ENCODE data around the gene CNDP1.

CNDP1 gene

GRCh38 chr18:74494514-74494913, 39.8 kb upstream of the CNDP1 start:
- H3K27ac ChIP-seq, result no peak overlapping the region
- no peak for TF ChIP-seq ZFX (IDR thresholded peaks at IDR 0.05)
- no peak for TF ChIP-seq CTCF (conservative IDR thresholded peaks at IDR 0.05)

- TF ChIP-seq ZFX (IDR thresholded peaks at IDR 0.05), result peak; percentile 84; the same call in 1 of the 2 replicates
- no peak for TF ChIP-seq CTCF (conservative IDR thresholded peaks at IDR 0.05)
- peak within 1 kb of the TSS; percentile 86 for H3K27ac ChIP-seq
Observed at GRCh38 chr18:74495581-74496507, 38.5 kb upstream of the CNDP1 start, which contains the start of gene CNDP2. CNDP2 (plus strand) TSS chr18:74496363; CDS start chr18:74499974, 3,611 bp downstream.

- H3K27ac ChIP-seq, result peak overlapping the region; percentile 86
- TF ChIP-seq ZFX (IDR thresholded peaks at IDR 0.05) (peak; percentile 80), CTCF (conservative IDR thresholded peaks at IDR 0.05) (no peak; the same call in 1 of the 2 replicates)
Observed at GRCh38 chr18:74496508-74497323, 37.6 kb upstream of the CNDP1 start.

GRCh38 chr18:74497324-74497676, 37.0 kb upstream of the CNDP1 start:
- TF ChIP-seq ZFX (IDR thresholded peaks at IDR 0.05) (no peak), CTCF (conservative IDR thresholded peaks at IDR 0.05) (no peak)
- peak overlapping the region; percentile 86 for H3K27ac ChIP-seq

GRCh38 chr18:74497778-74498177, 36.5 kb upstream of the CNDP1 start:
- peak overlapping the region; percentile 86 for H3K27ac ChIP-seq

More at GRCh38 chr18:74497778-74498177, 36.5 kb upstream of the CNDP1 start:
- no peak for TF ChIP-seq CTCF (conservative IDR thresholded peaks at IDR 0.05)
- TF ChIP-seq ZFX (IDR thresholded peaks at IDR 0.05), result no peak
